Activated CD4-positive, alpha-beta T cell treated with anti-CD3 and anti-CD28 coated beads for 36 hours (primary cell): ENCODE measurements around the gene KRTDAP. TPM values are rescaled to one million over a fixed set of nuclear protein-coding genes. Genes with fewer than 3 reads are reported as not detected.

Experiments
- total RNA-seq, 2 experiments: library from RNA; stranded (reverse); gene quantifications; one replicate each; pipeline ENCODE4 v1.2.3, GENCODE V29; 2021

Gene KRTDAP
- total RNA-seq, 2 experiments from 2014 or later = not detected

Other genes with a start within 250 kb of the KRTDAP start
- gene LSR, start 241.5 kb downstream of the KRTDAP start, total RNA-seq = 10 to 100 TPM; 10.0 to 12.2 TPM
- gene USF2, start 221.5 kb downstream of the KRTDAP start, total RNA-seq = 100 to 1,000 TPM; 116 to 154 TPM
- gene HAMP, start 207.9 kb downstream of the KRTDAP start, total RNA-seq = under 1 TPM; 0.25 to 0.30 TPM
- gene MAG, start 198.3 kb downstream of the KRTDAP start, total RNA-seq = under 1 TPM; 0.19 to 0.34 TPM
- 1 to 10 TPM; 3.5 to 4.1 TPM for gene CD22, start 161.3 kb downstream of the KRTDAP start, total RNA-seq
- under 1 TPM; 0.23 to 0.35 TPM for gene FFAR1, start 142.6 kb downstream of the KRTDAP start, total RNA-seq
- gene FFAR3, start 132.0 kb downstream of the KRTDAP start, total RNA-seq = 1 to 10 TPM; 2.4 to 3.1 TPM
- 1 to 10 TPM in 1 of 2 experiments, under 1 TPM in 1; 0.54 to 1.1 TPM for gene GPR42, start 119.4 kb downstream of the KRTDAP start, total RNA-seq
- not detected for gene FFAR2, start 42.2 kb downstream of the KRTDAP start, total RNA-seq
- gene DMKN, start 23.2 kb upstream of the KRTDAP start, total RNA-seq = 1 to 10 TPM; 1.1 to 1.3 TPM
- not detected for gene SBSN, start 37.8 kb upstream of the KRTDAP start, total RNA-seq
- not detected for gene GAPDHS, start 43.0 kb upstream of the KRTDAP start, total RNA-seq
- gene TMEM147, start 55.2 kb upstream of the KRTDAP start, total RNA-seq = 10 to 100 TPM; 73.1 to 73.8 TPM
- not detected for gene ATP4A, start 73.2 kb upstream of the KRTDAP start, total RNA-seq
- gene PMIS2, start 95.7 kb upstream of the KRTDAP start, total RNA-seq = not detected
- gene HAUS5, start 122.3 kb upstream of the KRTDAP start, total RNA-seq = 10 to 100 TPM; 39.7 to 41.0 TPM
- gene RBM42, start 138.6 kb upstream of the KRTDAP start, total RNA-seq = 10 to 100 TPM; 87.5 to 94.4 TPM
- 1 to 10 TPM in 1 of 2 experiments, under 1 TPM in 1; 0.37 to 1.1 TPM for gene ETV2, start 151.3 kb upstream of the KRTDAP start, total RNA-seq
- 100 to 1,000 TPM; 385 to 437 TPM for gene COX6B1, start 157.9 kb upstream of the KRTDAP start, total RNA-seq
- gene UPK1A, start 176.1 kb upstream of the KRTDAP start, total RNA-seq = 1 to 10 TPM; 1.2 to 1.8 TPM
- 100 to 1,000 TPM; 232 to 265 TPM for gene ZBTB32, start 214.1 kb upstream of the KRTDAP start, total RNA-seq
- gene KMT2B, start 227.5 kb upstream of the KRTDAP start, total RNA-seq = 10 to 100 TPM; 48.6 to 49.4 TPM